Fibroblast of lung (primary cell): ENCODE measurements around the gene ANKFY1.

Experiments
- CTCF ChIP-seq, 2 donors: IDR thresholded peaks in 1 of 2; conservative IDR thresholded peaks in 1 of 2; 1 replicate in 1 of 2; 2 replicates in 1 of 2; pipeline ENCODE4 v1.5.1; 2011 to 2012; ENCODE audit warnings: low read length in 2 of 2, control low read depth in 1 of 2, inconsistent platforms in 1 of 2, low read depth in 1 of 2, mild to moderate bottlenecking in 1 of 2
- EZH2 ChIP-seq: IDR thresholded peaks from 2 replicates; pipeline ENCODE4 v1.5.1; 2012; ENCODE audit warnings: low read length, control low read depth, mild to moderate bottlenecking; ENCODE audit errors: missing control alignments

- TF ChIP-seq CTCF (conservative IDR thresholded peaks at IDR 0.05 in 1 of 2, IDR thresholded peaks at IDR 0.05 in 1 of 2; ENCODE audit: low read depth in 1 of 2, low read length in 2 of 2) (no peak), EZH2 (no peak)
These were observed 79.0 kb downstream of the ANKFY1 start for GRCh38 chr17:4184811-4185210.
